CD4-positive, alpha-beta T cell treated with Interleukin-17A for 4 hours (primary cell): ENCODE data around the gene SUN5.

Experiments
- DNase-seq: peaks from one replicate; pipeline ENCODE4 v3.0.0-alpha.2; 2020; ENCODE audit warnings: mixed read lengths

The SUN5 gene

DNA sequence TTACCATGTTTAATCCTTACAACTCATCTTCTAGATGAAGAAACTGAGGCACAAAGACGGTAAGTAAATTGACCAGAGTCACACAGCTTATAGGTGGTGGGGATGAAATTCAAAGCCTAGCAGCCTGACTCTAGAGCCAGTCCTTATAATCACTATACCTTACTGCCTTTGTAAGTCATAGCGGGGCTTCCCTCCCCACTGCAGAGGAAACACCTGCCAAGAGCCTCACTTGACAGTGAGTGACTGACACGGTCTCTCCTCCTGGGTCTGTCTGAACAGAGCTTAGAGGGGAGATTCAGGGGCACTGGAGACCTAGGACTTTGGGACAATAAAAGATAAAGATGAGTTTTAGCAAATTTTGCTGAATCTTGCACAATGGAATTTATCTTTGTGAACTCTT is 12.8 kb downstream of the SUN5 start:
- DNase-seq = peak; percentile 57

DNA sequence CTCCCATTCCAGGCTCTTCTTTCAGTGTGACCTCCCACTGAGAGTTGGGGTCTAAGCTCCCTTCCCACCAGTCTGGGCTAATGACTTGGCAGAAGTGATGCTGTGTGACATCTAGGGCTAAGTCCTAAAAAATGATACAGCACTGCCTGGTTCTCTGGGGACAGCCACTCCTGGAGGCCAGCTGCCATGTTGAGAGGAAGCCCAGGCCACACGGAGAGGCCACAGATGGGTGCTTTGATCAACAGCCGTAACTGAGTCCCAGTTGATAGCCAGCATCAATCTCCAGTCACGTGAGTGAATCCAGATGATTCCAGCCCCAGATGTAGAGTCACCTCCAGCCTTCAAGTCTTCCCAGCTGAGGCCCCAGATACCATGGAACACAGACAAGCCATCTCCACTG is 13.8 kb downstream of the SUN5 start:
- DNase-seq = no peak

DNA sequence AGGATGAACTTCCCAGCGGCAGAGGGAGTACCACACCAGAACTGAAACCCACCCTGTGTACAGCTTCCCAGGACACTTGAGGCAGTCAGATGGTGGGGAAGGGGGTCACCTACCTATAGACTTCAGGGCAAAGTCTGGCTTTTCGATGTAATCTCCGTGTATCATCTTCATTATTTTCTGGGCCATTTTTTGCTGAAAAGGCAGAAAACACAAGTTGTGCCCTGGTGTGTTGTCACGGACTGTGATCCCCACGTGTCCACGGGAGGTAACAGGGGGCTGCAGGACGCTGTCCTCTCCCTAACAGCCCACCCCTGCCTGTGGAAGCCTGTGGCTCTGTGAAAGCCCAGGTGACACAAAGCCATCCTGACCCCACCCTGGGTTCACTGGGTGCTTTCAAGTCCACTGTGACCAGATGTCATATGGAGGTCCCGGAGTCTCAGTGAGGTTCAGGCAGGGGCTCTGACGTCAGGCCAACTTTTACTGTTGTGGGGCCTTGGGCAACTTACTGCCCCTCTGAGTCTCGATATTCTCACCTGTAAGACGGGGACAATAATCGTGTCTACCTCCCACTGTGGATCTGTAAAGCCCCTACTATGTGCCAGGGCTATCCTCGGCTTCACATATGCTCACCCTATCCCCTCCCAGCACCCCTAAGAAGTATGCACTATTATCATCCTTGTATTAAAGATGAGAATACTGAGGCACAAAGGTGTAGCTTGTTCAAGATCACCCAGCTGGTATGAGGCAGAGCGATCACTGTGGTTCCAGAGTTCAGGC is 14.5 kb downstream of the SUN5 start:
- no peak for DNase-seq

DNA sequence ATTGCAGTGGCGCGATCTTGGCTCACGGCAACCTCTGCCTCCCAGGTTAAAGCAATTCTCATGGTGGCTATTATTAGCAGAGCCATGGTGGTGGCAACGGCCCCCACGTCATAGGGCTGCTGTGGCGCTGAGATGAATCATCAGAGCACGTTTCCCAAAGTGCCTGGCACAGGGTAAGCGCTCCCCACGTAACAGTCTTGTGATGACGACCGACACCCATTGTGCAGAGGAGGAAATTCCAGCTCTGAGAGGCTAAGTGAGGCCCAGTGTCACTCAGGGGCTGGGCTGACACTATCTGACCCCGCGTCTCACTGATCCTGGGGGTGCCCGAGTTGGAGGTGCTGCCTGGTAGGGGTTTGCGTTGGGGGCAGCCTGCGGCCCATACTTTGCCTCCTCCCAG is 16.2 kb downstream of the SUN5 start:
- no peak for DNase-seq

DNA sequence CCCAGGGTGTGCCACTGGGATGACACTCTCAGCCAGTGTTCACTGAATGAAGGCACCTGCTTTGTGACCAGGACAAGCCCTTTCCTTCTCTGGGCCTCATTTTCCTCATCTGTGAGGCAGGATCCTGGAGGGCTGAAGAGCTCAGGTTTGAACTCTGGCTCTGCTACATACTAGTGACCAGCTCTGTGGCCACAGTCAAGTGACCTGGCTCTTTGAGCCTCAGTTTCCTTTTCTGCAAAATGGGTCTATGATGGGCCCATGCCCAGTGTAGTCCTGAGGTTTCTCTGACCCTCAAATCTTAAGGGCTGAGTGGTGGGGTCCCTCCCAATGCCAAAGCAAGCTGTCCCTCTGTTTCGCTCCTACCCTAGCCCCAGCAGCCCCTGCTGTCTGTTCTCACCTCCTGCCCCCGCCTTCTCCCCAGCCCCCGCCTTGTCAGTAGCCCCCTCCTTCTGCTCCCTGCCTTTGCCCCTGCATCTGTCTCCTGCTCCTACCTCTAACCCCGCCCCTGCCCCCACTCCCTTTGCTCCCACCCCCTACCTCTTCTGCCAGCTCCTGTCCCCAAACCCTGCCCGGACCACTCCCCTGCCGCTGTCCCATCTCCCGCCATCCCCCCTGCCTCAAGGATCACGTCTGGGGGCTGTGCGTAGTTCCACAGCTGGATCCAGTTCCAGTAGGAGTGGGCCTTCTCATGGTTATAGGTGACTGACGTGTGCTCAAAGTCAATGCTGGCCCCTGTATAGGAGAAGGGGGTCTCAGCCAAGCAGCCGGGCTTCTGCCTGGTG is 17.0 kb downstream of the SUN5 start:
- no peak for DNase-seq

DNA sequence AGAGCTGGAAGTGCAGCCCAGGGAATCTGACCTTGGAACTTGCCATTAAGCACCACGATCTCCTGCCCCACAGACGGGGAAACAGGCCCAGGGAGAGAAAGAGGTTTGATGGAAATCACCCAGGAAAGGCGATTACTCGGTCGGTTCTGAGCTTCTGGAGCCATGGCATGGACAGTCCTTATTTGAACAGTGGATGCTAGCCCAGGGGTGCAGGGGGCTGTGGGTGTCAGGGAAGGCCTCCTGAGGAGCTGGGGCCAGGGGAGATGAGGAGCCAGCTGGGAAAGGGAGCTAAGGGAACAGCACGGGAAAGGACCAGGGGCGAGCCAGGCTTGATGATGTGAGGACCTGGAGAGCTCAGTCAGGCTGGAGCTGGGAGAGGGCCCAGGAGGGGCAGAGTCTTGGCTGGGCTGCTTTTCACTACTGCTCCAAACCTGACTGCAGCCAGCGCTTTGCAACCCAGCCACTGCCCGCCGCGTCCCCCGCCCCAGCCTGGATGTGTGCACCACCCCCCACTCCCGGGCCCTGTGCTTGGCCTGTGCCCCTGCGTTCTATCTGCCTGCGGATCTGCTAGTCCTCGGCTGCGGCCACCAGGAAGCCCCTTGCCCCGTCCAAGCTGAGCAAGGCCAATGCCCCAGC is 17.8 kb downstream of the SUN5 start:
- DNase-seq = no peak

DNA sequence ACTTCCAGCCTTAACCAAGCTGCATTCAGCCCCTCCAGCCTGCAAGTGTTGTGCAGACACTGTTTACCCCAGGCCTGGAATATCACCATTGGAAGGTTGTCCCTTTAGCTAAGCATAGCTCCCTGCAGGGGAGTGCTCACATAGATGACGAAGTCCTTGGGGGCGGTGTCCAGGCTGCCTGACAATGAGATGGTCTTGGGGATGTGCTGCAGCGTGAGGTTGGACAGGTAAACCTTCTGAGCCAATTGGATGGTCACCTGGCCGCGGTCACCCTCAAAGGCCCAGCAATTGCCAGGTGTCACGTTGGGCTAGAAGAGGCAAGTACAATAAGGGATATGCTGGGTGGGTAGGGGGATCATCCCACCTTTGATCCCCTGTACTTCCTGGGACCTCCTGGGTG is 18.6 kb downstream of the SUN5 start:
- no peak for DNase-seq

DNA sequence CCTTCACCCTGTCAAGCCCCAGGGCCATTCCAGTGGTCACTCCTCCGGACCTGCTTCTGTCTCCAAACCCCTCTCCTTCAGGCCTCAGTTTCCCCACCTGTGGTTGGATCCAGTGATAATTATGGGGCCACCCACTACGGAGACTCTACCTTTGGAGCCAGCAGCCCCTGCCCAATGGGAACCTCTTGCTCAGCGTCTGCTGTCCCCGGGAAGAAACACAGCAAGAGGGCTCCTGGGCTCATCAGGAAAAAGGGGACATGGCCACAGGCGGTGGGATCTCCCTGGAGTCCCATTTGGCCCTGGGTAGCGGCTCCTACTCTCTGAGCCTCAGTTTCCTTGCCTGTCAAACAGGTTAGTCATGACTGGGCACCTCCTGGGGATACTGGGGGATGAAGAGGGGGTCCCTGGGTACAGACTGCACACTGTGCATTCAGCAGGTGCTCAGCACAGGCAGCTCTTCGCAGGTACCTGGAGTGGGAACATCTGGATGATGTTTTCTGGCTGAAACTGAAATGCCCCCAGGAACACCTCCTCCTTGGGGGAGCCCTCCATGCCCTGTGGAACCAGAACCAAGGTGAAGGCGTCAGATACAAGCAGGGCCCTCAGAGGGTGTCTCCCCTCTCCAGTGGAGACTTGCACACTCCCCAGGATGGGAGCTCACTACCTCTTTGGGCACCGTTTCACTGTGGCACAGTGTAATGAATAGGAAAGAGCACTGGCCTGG is 19.4 kb downstream of the SUN5 start:
- no peak for DNase-seq

DNA sequence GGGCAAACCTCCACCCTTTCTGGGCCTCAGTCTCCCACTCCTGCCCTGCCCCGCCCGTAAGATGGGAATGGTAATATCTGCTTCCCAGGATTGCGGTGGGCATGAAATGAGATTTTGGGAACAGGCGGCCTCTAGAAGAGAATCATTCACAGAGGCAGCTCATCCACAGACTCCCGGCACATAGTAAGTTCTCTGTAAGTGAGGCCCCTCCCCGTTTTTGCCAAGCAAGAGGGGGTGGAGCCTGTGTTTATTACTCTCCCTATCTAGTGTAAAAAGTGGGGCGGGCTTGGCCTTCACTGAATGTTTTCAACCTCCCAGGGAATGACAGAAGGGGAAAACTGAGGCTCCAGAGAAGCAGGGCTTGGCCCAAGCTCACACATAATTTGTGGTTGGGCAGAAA is 20.0 kb downstream of the SUN5 start:
- no peak for DNase-seq

DNA sequence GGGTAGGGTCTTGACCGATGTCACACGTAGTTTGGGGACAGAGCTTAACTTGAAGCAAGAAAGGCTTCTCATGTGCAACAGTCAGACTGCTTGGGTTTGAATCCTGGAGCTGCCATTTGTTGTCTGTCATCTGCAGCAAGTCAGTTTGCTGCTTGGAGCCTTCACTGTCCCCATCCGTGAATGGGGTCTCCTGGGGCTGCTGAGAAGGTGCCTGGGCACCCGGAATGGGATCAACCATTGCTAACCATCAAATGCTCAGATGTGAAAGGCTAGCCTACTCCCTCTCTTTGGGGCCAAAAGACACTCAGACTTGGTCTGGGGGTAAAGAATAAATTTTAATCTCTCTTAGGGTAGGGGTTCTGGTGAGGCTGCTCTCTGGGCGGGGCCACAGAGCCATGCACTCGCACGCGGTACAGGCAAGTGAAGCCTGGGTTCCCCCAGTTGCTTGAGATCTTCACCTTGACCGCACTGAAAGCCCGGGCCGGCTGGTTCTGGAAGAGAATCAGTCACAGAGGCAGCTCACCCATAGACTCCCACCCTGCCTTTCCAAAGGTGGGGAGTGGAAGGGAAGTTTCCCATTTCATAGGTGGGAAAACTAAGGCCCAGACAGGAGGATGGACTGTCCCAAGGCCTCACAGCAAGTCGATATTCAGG is 20.6 kb downstream of the SUN5 start:
- no peak for DNase-seq

DNA sequence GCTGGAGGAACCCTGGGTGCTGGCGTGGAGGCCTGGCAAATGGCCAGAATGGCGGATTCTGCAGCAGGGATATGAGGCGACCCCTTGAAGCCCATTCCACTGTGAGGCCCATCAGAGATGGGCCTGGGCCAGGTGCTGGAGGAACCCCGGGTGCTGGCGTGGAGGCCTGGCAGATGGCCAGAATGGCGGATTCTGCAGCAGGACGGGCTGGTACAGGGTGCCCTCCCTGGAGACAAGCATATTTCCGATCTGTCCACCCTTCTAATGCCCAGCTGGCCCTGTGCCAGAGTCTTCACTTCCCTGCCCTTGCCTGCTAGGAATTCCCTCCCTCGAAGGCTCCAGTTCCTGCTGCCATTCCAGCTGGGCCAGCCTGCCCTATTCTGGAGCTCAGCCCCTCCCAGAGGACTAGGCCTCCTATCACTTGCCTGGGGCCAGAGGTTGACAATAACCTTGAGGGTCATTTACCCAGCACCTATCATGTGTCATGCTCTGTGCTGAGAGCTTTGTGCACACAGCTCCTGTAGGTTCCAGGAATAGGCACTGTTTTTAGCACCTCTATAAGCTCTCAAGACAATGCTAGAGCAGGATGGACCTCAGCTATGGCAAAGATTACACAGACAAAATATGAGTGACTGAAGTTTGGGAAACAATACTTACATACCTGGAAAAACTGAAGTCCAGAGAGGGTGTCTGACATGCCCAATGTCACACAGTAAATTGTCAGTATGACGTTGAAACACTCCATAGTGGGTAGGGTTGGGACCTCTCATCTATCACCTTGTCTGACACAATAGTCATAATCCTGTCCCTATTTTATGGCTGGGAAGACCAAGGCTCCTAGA is 21.4 kb downstream of the SUN5 start:
- DNase-seq = no peak

DNA sequence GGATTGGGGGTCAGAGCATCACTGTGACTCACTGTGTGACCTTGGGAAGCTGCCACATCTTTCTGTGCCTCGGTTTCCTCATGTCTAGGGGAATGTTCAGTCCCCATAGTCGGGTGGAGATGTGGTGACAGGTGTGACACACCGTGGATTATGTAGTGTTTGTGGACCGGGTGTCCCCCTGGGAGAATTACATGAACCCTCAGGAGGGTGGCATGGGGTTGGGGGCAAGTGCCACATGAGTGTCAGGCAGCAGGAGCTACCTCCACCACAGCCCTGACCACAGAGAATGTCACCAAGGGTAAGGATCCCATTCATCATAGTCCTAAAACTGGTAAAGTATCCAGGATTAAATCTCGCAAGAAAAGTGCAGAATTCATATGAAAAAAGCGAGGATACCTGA is 23.2 kb downstream of the SUN5 start:
- no peak for DNase-seq

DNA sequence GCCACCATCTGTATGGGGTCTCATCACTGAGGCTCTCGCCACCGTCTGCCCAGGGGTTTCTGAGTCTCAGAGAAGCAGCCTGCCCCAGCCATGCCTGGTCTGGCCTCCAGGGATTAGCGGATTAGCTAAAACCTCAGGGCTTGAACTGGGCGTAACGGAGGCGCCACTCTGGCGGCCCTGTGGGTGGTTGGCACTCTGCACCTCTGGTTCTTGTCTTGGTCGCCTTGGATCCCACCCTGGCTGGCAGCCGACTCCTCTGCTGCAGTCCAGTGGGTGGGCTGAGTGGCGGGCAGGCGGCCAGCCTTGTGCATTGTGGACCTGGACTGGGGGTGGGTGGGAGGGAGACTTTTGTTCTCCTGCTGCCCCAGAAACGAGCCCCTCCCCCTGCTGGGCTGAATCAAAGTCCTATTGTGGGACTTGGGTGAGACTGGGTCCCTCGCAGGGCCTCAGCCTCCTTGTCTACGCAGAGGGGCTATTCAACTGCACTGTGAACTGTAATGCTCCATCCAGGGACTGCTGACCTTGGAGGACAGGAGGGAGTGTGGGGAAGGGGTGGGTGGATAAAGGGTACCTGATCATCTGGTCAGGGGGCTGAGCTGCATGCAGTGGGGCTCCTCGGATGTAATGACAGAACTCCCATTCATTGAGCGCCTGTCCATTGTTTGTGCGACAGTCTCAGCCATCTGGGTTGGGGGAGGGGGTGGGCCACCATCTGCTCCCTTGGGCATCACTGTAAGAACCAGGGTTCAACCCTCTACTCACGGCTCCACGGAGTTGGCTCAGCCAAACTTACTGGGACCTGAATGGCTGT is 23.9 kb downstream of the SUN5 start:
- DNase-seq = no peak

DNA sequence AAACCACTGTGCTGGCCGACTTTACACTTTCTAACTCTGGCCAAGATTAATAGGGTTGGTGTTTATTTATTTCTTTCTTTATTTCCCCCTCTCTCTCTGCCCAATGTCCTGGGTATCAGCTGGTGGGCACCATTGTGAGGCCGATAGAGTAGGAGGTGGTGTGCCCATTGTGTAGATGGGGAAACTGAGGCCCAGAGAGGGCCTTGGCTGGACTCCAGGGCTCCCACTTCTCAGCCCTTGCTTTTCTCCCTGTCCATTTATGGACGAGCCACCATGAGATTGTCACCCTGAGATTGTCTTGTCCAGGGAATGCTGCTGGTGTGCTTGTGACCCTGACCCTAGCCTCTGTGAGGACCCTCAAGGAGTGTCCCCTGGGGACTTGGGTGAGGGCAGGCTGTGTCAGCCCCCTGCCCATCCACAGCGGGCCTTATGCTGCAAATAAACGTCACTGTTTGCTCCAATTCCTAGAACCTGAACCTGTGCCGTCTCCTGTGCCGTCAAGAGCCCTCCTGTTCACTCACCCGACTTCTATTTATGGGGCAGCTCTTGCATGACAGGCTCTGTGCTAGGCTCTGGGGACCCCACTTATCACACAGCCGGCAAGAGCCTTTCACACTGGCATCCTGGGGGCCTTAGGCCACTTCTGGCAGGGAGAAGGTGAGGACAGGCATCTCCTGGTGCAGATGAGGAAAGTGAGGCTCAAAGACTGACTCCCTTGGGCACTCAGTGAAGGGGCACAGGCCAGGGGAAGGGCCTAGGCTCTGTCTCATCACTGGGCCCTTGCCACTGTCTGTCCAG is 24.8 kb downstream of the SUN5 start:
- DNase-seq = no peak

DNA sequence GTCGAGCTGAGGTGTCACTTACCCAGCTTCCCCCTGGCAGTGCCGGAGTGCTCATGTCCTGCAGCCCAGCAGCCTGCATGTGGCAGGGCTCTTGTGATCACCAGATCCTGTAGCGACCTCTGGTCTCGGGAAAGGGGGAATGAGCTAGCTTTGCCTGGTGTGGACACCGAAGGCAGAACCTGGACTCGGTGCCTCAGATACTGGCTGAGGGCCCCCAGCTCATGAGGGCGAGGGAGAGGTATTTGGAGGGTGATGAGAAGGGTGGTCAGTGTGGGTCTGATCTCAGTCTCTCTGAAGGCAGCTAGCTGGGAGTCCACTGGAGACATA is 26.3 kb downstream of the SUN5 start:
- DNase-seq = no peak

DNA sequence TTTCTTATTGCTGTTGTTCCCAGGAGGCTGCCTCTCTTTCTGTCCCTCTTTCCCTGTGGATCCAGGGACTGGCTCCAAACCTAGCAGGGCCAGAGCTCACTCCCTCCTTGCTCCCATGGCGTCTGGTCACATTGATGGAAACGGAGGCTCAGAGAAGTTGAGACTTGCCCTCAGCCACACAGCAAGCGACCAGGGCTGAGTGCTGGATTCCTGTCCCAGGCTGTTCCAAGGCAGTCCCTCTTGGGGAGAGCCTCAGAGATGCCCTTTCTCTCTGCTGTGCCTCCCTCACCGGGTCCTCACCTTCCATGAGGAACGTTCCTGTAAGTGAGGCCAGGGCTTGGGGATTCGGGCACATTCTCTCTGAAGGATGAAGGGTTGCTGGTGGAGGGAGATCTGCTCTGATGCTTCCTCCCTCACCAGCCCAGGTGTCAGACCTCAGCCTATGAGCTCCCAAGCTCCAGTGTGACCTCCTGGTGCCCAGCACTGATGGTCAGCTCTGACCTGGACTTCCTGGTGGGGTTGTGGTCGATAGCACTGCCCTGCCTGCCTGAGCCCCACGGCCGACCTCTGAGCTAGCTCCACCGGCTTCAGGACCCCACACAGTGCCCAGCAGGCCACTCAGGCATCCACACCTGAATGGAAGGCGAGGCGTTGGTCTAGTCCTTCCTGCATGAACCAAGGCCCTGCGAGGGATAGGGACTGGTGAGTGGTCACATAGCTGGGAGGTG is 26.8 kb downstream of the SUN5 start:
- DNase-seq = no peak

DNA sequence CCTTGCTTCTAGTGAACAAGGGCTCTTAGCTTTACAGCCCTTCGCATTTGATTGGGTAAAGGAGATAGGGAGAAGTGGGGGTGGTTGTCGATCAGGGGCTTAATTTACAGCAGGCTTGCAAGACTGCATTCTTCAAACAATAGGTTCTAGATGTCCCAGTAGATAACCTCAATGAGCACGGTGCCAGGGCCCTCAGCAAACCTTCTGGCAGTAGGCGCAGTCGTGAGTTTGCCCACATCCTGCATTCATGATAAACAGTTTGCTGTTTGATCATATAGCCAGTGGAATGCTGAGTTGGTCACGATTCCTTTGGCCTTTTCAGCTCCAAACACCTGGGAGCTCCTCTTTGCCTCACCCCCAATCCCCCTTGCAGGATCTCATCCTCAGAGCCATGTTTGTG is 27.5 kb downstream of the SUN5 start:
- DNase-seq = peak; percentile 55

DNA sequence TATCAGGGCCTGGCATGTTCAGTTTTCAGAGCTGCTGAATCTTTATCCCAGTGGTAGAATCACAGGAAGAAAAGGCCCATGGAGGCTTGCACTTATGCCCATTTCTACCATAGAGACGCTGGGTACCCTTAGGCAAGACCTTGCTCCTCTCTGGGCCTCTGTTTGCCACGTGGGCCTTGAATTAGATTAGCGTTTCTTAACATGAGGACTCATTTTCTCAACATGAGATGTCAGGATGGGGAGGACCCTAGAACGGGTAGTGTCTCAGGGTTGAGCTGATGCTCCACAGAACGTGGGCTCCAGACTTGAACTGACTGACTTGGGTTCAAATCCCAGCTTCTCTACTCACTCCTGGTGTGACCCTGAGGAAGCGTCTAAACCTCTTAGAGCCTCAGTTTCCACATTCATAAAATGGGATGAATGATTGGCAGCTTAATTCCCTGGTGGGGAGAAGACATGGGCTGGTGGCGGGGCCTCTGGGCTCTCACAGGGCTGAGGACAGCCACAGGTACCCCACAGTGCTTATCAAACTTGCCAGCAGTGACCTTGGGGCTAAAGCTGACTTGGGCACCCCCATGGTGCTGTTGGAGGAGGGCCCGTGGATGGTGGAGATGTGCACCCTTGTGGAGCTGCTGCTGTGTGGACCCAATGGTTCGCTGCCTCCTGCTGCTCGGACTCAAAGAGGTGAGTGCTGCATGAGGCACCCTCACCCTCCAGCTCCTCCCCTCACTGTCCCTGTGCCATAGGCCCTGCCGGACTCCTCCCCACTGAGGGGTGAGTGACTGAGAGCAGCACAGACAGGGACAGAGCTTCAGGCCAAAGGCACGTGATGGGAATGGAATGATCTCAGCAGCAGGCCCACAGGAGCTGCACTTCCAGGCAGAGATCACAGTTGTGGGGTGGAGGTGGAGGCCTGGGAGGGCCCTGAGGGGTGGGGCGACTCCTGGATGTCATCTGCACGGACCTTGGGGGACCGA is 28.2 kb downstream of the SUN5 start:
- DNase-seq = no peak
